ENCODE data around the gene IL22. TPM values are rescaled to one million over a fixed set of nuclear protein-coding genes. Genes with fewer than 3 reads are reported as not detected.

The IL22 gene
- total RNA-seq, 1 donor from 2014 or later: not detected

DNA sequence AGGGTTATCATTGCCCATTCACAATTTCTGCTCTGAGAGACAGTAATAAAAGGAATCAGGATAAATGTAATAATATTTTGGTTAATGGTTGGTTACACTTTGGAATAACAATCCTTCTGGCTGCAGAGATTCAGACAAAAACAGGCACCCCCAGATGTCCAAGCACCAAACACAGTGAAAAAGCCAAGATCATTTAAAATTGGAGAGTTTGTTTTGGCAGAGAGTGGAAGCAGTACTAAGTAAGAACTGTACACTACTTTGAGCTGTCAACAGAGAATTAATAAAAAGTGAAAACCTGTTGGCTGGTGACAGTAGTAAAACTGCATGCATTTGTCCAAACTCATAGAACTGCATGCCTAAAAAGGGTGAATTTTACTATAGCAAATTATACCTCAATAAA, 15.6 kb upstream of the IL22 start:
- DNase-seq (ENCODE audit: missing footprints) (no peak), ATAC-seq (no peak)
- intact Hi-C loops (cut with DNase I): no loop called here

DNA sequence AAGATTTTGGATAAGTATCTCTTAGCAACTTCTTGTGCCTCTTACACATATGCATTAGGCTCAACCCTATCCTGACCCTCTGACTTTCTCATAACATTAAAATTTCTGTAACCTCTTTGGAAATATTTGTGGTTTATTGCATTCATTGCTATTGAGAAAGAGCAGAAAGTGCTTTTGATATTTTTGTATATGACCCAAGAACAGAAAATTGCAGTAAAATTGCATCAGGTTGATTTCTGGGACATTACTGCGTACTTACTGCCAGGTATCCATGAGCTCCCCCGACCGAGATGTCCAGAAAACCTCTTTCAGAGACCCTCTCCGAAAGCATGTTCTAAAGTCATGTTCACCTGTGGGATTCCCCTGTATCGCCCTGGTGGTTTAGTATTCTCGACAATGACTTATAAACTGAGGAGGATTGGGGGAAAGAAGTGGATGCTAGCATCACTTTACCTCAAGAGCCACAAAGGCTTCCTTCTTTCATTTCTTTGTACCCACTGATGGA, 14.5 kb upstream of the IL22 start:
- DNase-seq (ENCODE audit: missing footprints) (no peak), ATAC-seq (no peak)
- intact Hi-C loops (cut with DNase I): no loop called here

DNA sequence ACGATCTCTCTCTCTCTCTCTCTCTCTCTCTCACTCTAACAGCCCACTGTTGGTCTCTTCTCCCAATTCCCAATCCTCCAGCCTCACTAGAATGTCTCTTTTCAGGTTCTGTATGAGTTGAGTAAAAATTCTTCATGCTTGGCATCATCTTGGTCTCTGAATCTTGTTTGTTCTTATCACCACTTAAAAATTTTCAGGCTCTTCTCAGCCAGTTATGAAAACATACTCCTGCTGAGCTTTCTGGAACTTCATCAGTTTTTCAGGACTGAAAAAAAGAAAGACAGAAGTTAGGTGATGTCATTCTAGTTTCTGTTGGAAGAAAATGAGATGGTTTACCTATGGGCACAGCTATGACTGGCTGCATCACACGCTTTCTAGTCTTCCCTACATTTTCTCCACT, 11.5 kb upstream of the IL22 start:
- DNase-seq (ENCODE audit: missing footprints) (no peak), ATAC-seq (no peak)
- intact Hi-C loops (cut with DNase I): no loop called here

DNA sequence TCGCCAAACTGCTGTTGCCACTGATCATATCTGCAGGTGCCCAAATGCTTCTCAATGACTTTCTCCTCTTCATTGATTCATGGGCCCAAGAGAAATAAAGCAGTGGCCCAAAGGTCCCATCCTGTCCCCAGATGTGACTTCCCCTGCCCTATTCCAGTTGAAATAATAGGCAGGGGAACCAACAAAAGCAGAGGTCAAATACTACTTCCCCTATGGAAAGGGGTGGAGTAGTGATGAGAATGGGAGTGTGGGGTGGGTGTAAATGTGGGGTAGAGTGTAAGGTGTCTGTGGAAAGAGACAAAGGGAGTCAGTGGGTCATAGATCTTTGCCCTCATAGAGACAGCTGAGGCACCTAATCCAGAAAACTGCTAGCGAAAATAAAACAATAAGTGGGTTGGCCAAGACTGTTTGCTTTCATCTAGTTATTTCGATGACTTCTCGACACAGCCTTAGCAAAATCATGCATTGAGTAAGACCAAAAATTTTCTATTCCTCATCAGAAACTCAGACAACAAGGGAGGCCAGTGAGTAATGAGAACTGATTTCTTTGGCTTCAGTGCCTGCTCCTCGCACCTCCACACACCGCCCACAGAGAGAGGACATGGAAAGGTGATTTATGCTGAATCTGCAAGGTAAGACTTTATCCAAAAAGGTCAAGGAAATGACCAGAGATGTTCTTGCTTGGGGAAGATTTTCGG, 10.9 kb upstream of the IL22 start:
- ATAC-seq (no peak), DNase-seq (ENCODE audit: missing footprints) (no peak)
- intact Hi-C loops (cut with DNase I): no loop called here

DNA sequence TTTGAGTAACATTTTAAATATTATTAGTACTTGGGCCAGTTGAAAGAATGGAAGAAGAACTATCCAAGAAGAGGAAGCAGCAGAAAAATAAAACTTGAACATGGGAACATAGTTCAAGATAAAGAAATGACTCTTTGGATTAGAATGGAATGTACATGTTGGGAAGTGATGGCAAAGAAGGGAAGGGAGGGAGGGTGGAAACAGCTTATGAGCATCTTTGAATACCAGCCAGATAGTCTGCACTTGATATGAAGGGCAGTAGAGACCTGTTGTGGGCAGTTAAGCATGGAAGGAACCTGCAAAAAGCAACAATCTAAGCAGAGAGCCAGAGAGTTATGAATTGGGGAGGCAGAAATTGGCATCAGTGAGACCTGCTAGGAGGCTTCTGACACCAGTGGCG, 10.0 kb upstream of the IL22 start:
- intact Hi-C loops (cut with DNase I): no loop called here
- ATAC-seq (no peak), DNase-seq (ENCODE audit: missing footprints) (no peak)

DNA sequence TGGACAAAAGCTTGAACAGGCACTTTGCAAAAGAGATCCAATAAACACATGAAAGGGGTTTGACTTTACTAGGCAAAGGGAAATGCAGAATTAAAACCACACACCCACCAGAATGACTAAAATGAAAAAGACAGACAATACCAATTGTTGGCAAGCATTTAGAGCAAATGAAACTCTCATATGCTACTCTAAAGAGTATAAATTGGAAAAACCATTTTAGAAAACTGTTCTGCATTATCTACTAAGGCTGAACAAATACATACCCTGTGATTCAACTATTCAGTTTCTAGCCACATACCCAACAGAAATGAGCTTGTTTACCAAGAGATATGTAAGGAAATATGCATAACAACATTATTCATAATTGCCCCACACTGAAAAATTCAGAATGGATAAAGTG, 8.5 kb upstream of the IL22 start:
- ATAC-seq (no peak), DNase-seq (ENCODE audit: missing footprints) (no peak)
- intact Hi-C loops (cut with DNase I): no loop called here

DNA sequence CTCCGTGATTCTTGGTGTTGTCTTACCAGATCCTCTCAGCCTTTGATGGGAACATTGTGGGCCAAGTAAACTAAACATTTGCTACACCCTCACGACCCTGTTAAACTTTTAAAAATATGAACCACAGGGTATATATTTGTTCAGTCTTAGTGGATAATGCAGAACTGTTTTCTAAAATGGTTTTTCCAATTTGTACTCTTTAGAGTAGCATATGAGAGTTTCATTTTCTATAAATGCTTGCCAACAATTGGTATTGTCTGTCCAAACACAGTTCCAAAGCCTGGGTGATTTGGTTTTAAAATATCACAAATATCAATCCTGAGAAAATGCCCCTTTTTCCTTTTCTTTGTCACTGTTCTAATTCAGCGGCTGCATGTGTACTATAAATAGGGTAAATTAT, 6.7 kb upstream of the IL22 start:
- intact Hi-C loops (cut with DNase I): no loop called here
- DNase-seq (ENCODE audit: missing footprints) (no peak), ATAC-seq (no peak)

DNA sequence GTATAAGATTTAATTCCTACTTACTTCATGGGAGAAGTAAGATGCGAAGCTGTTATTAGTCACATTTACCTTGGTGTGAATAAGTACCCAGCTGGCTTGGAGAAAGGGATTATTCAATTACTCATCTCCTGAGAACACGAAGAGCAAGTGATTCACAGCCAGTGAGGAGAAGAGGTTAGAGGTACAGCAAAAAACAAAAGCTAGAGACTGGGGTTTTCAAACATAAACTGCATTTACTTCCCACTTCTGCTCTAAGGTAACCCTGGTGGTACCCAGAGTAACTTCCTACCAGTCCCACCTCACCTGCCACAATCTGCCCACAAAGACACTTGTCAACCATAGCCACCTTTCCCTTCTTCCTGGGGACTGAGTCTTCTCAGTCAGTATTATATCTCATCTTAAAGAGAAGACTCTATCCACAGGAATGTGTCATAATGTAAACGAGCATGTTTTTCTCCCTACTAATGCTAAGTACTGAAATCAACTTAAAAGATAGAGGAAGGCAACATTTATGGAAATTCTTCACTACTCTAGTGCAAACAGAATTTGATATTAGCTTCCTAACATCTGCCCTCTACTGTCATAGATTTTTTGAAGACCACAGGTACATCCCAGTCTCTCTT, 6.0 kb upstream of the IL22 start:
- DNase-seq (ENCODE audit: missing footprints): no peak
- intact Hi-C loops (cut with DNase I): no loop called here

DNA sequence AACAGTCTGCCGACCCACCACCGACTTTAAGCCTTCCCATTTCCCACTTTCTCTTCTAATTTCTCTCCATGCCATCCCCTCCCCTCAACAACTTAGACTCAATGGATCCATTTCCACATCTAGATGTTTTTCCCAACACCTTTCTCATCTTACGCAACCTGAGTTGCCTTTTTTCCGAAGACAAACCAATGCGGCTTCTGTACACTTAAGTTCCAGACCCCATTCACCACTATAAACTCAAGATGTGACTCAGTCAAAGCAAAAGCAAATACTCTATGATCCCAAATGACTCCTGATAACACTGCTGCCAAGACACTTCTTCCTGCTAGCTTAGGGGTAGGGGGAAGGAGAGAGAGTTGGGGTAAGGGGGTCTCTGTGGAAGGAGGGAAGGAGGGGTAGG, 1.3 kb downstream of the IL22 start:
- intact Hi-C loops (cut with DNase I): no loop called here
- no peak for ATAC-seq
- DNase-seq (ENCODE audit: missing footprints): no peak

More for the DNA sequence above, 6.0 kb upstream of the IL22 start:
- no peak for ATAC-seq

DNA sequence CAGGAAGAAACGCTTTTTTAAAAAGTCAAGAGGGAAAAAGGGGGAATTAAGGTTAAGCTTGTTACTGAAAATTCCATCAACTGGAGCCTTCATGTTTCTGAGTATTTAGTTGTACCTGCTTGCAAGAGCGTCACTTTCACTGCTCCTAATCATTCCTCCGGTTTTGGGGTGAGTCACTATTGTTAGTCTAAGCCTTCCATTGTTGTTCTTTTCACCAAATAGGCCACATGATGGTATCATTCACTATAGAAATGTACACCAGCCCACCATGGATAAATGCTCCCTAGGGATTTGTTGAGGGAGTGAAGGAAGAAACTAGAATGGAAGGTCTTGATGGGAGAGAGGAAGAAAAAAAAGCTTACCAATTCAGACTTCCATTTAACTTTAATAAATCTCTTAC, 3.0 kb downstream of the IL22 start:
- intact Hi-C loops (cut with DNase I): no loop called here

DNA sequence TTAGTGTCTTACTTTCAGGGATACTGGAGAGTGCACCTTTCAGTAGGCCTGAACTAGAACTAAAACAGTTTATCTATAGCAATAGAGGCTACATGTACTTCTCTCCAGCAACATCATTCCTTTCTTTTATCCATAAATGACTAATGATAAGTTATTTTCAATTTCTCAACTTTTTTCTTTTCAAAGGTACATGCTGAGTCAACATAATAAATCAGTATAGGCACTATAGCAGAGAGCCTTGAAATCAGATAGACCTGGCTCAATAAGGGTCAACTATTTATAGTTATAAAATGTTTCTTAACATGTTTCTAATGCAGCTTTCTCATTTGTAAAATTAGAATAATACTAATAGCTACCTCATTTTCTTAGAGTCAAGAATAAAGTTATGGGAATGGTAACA, 5.6 kb downstream of the IL22 start:
- intact Hi-C loops (cut with DNase I): no loop called here
- ATAC-seq (no peak), DNase-seq (ENCODE audit: missing footprints) (no peak)

More for the DNA sequence above, 3.0 kb downstream of the IL22 start:
- ATAC-seq (no peak), DNase-seq (ENCODE audit: missing footprints) (no peak)

DNA sequence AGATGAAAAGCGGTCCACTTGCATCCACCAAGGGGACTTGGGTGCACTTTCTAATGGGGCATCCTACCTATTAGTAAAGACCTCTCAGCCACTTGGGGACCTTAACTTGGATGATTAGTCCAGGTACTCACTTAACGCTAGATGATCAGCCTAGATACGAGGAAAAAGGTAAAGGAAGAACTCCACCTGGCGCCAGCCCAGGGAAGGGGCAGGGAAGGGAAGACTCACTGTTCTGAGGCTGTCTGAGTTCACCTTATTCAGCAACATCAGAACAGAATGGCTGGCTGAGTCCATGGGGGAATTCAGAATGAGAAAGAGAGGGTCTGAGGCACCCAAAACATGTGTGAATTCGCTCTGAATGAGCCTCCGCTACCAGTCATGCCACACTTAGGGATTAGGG, 7.1 kb downstream of the IL22 start:
- ATAC-seq (no peak), DNase-seq (ENCODE audit: missing footprints) (no peak)
- intact Hi-C loops (cut with DNase I): no loop called here

DNA sequence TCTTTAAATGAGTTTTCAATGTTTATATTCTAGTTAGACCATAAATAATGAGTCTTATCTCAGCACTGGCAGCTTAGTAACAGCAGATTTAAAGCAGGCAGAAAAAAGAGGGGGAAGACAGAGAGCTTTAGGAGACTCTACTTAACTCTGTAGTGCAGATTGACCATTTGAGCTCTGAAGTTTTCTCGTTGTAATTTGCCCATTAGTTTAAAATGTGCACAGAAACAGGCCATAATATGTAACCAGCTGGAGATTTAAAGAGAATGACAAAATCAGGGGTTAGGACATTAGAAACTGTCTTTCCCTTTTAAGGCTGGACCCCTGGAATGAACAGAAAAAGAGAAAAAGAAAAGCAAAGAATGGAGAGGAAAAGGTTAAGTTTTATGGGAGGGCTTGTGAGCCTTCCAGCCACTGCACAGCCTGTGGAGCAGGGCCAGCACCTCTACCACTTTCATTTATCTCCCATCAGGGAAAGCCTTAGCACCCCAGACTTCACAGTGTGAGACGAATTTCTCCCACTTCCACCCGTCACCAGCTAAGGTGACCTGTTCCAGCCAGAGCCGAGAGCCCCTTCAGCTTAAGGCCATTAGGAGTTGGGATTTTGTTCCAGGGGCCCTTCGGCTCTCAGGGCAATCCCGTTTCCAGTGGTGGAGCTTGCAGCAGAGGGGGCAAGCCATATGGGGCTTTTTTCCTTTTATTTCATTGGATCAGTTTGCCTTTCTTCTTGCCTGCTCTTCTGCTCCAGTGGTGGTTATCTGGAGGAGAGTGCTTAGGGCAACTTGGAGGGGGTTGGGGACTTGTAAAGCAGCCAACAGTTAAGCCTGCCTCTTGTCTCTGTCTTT, 8.0 kb downstream of the IL22 start:
- ATAC-seq (peak; percentile 46), DNase-seq (ENCODE audit: missing footprints) (no peak)
- intact Hi-C loops (cut with DNase I): no loop called here

DNA sequence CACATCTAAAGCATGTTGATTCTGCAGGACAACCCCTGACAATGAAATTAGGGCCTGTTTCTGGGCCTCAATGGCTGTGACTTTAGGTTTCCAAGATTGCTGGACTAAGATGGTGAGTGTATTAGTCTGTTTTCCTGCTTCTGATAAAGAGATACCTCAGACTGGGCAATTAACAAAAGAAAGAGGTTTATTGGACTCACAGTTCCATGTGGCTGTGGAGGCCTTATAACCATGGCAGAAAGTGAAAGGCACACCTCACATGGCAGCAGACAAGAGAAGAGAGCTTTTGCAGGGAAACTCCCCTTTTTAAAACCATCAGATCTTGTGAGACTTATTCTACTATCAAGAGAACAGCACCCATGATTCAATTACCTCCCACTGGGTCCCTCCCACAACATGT, 10.6 kb downstream of the IL22 start:
- intact Hi-C loops (cut with DNase I): no loop called here
- DNase-seq (ENCODE audit: missing footprints): no peak
- ATAC-seq: no peak

DNA sequence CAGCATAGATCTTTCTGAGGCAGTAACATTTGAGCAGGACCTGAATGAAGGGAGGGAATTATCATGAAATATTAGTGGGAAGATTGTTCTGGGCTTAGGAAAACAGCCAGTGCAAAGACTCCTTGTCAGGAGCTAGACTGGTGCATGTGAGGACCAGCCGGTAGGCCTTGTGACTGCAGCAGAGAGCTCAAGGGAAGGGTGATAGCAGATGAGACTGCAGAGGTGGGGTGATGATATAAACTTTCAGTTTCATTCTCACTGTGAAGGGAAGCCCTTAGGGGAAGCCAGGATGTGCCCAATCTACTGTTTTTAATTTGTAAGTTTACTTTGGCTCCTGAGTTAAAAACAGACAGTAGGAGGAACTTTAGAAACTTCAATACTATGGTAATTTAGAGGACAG, 12.4 kb downstream of the IL22 start:
- peak; percentile 56 for ATAC-seq
- DNase-seq (ENCODE audit: missing footprints): no peak
- intact Hi-C loops (cut with DNase I): no loop called here

DNA sequence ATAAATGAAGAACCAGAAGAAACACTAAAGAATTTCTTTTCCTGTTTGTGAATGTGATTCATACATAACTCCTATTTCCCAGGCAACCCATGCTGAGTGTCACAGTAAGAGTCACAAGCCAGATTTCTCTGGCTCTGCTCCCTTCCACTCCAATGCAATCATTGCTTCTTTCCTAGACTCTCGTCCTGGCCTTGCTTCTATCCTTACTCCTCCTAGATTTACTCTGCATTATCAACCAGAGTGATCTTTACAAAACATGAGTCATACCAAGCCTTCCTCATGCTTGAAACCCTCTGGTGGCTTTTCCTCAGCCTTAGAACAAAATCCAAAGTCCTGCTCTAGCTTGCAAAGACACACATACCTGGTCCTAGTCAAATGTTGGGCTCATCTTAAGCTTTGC, 13.3 kb downstream of the IL22 start:
- intact Hi-C loops (cut with DNase I): no loop called here
- ATAC-seq (no peak), DNase-seq (ENCODE audit: missing footprints) (no peak)

DNA sequence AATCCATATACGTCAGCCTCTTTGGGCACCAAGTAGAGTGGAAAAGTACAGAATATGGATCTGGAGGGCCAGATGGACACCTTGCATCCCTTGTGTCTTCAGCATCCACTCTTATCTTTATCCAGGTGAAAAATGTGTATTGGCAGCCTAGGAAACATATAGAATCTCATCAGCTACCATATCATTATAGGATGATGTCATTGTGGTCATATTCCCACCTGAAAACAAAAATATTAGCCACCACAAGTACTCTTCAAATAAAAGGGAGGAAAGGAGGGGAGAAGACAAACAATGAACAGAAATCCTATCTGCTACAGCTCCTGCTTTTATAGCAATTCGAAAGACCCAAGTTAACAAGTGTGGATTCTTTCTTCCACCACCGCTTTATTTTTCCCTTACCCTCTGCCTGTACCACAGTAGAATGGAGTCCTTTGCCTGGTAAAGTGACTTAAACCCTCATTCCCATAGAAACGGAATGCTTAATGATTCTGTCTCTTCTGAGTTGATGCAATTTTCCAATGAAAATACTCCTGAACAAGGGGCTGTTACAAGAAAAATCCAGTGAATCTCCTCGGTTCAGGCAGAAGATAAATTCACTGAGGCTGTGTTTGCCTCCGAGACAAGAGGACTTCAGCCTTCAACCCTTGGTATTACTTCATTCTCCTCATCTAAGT, 14.0 kb downstream of the IL22 start:
- DNase-seq (ENCODE audit: missing footprints) (no peak), ATAC-seq (no peak)
- intact Hi-C loops (cut with DNase I): no loop called here

DNA sequence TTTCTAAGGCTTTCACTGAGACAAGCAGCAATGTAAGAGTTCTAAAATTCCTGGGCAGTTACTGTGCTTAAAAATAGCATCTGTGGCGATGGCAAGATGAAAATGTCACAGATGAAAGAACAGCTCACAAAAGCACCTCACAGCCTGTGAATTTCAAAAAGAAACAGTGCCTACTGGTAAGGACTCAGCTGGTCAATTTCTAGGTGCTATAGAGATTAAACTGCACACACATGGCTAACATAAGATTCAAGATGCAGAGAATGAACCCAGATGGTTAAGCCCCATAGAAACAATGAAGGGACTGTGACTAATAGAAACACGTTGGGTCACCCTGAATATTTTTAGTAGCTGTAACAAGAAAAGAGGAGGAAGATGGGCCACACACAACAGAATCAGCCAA, 15.8 kb downstream of the IL22 start:
- intact Hi-C loops (cut with DNase I): no loop called here
- ATAC-seq (no peak), DNase-seq (ENCODE audit: missing footprints) (no peak)

DNA sequence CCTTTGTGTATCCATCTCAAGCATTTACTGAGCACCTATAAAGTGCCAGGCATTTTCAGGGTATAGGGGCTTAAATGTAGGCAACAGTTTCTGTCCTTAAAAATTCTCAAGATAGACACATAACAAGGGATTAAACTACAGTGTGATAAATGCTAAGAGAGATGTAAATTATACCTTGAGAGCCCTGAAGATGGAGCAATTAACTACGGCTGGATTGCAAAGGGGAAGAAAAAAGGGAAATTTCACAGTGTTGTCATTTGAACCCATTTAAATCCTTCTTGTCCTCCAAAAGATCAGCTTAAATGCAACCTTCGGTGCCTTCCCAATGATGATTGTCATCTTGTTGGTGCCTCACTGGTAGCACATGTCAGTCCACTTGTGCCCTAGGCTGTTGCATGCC, 16.3 kb downstream of the IL22 start:
- intact Hi-C loops (cut with DNase I): no loop called here
- no peak for DNase-seq (ENCODE audit: missing footprints)
- no peak for ATAC-seq
